Natural killer cell (primary cell): Measurements from ENCODE around the gene PPP1R3C. TPM values are rescaled to one million over a fixed set of nuclear protein-coding genes. Genes with fewer than 3 reads are reported as not detected.

Experiments used
- ATAC-seq, 3 donors: fragments of 150-1000 bp in 2 of 3; fragments of 200-7000 bp in 1 of 3; cut with Tn5 transposase; 1 replicate in 1 of 3; 2 replicates in 2 of 3; pipeline ENCODE4 v1.10.0; 2021; ENCODE audit warnings: mild to moderate bottlenecking in 2 of 3, moderate library complexity in 2 of 3
- DNase-seq, 2 donors: peaks; one replicate each; pipeline versions ENCODE4 v3.0.0 to v3.0.0-alpha.2; 2013 to 2021; ENCODE audit warnings: mixed read lengths in 1 of 2
- H3K27ac ChIP-seq: one replicate; pipeline ENCODE4 v1.5.1; 2013; ENCODE audit warnings: mild to moderate bottlenecking, low read length
- H3K27me3 ChIP-seq: one replicate; pipeline ENCODE4 v1.6.1; 2013; ENCODE audit warnings: low read length; ENCODE audit not compliant: control insufficient read depth, insufficient read depth
- H3K36me3 ChIP-seq: one replicate; pipeline ENCODE4 v1.6.1; 2013; ENCODE audit warnings: low read length; ENCODE audit not compliant: control insufficient read depth, insufficient read depth
- H3K4me1 ChIP-seq: one replicate; pipeline ENCODE4 v1.6.1; 2013; ENCODE audit warnings: low read length; ENCODE audit not compliant: control insufficient read depth, insufficient read depth
- H3K4me3 ChIP-seq: one replicate; pipeline ENCODE4 v1.5.1; 2013; ENCODE audit warnings: low read length
- H3K9me3 ChIP-seq: one replicate; pipeline ENCODE4 v1.6.1; 2013; ENCODE audit warnings: low read length; ENCODE audit not compliant: control insufficient read depth, insufficient read depth
- H3K27ac Mint-ChIP-seq, 2 donors: one replicate each; pipeline ENCODE4 v1.8.0; 2022; ENCODE audit warnings: mild to moderate bottlenecking in 2 of 2, mixed read lengths in 2 of 2, moderate library complexity in 1 of 2
- H3K27me3 Mint-ChIP-seq, 2 donors: one replicate each; pipeline ENCODE4 v1.8.0; 2022; ENCODE audit warnings: low read depth in 2 of 2, mixed read lengths in 2 of 2
- H3K36me3 Mint-ChIP-seq: one replicate; pipeline ENCODE4 v1.8.0; 2022; ENCODE audit warnings: mixed read lengths
- H3K4me1 Mint-ChIP-seq, 2 donors: one replicate each; pipeline ENCODE4 v1.8.0; 2022; ENCODE audit warnings: mixed read lengths in 2 of 2
- H3K4me3 Mint-ChIP-seq: one replicate; pipeline ENCODE4 v1.8.0; 2022; ENCODE audit warnings: mild to moderate bottlenecking, moderate library complexity, mixed read lengths
- H3K9me3 Mint-ChIP-seq, 2 donors: one replicate each; pipeline ENCODE4 v1.8.0; 2022; ENCODE audit warnings: mixed read lengths in 2 of 2
- WGBS: methylation state at CpG from one replicate; pipeline ENCODE4 v1.1.7; 2013; ENCODE audit warnings: missing lambda C conversion rate; ENCODE audit not compliant: insufficient coverage; 5-methylcytosine and 5-hydroxymethylcytosine counted together
- intact Hi-C: fragments of 100-400 bp; cut with micrococcal nuclease; formaldehyde crosslinking; loops from one replicate; pipeline ENCODE4 v1.14.2; 2022
- total RNA-seq, 4 donors: library from RNA; stranded (reverse); fragments of 120-200 nt in 1 of 4; gene quantifications; one replicate each; pipeline versions ENCODE4 v1.2.3 to v1.2.4, GENCODE V29; 2013 to 2022
- TF ChIP-seq, protein P1 (sequence below): fragments of 200-600 bp; IDR thresholded peaks from one replicate; pipeline ENCODE4 v1.8.0; 2022; ENCODE audit warnings: antibody characterized with exemption

Gene PPP1R3C
- total RNA-seq, 3 donors from 2014 or later (not counting 1 experiment from before 2014, with no cell fraction given) = not detected

DNA sequence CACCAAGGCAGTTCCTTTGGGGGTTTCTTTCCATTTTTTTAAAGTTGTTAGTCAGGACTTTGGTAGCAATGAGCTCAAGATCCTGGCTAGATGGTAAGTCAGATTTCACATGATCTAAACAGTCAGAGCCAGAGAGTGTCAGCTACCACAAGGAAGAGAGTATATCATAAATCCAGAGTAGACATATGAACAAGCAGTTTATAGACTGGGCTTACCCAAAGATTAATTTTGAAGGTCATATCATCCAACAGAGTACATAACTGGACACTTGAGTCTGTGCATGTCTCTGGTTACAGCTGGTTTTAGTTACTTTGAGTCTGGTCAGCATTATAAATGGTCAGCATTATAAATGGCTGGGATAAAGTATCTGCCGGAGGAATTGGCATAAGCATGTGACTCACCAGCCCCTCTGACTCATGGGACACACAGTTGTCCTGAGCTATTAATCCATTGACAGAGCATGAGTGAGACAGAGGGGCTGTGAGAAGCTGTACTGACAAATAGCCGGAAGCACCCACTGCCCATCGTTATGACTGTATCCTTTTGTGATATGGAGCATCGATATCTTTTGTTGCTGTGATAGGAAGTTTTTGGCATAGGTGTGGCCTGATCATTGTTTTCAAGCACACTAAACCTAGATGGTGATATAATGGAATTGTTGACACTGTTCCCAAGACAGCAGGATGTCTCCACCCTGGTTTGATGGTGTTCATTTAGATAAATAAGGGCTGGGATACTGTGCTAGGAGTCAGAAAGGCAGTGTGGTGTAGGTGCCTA is 19.3 kb downstream of the PPP1R3C start:
- no peaks in the 10 kb centered on the region for H3K27me3 ChIP-seq
- TF ChIP-seq, protein P1, sequence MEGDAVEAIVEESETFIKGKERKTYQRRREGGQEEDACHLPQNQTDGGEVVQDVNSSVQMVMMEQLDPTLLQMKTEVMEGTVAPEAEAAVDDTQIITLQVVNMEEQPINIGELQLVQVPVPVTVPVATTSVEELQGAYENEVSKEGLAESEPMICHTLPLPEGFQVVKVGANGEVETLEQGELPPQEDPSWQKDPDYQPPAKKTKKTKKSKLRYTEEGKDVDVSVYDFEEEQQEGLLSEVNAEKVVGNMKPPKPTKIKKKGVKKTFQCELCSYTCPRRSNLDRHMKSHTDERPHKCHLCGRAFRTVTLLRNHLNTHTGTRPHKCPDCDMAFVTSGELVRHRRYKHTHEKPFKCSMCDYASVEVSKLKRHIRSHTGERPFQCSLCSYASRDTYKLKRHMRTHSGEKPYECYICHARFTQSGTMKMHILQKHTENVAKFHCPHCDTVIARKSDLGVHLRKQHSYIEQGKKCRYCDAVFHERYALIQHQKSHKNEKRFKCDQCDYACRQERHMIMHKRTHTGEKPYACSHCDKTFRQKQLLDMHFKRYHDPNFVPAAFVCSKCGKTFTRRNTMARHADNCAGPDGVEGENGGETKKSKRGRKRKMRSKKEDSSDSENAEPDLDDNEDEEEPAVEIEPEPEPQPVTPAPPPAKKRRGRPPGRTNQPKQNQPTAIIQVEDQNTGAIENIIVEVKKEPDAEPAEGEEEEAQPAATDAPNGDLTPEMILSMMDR = no peak
- no peaks in the 10 kb centered on the region for H3K36me3 ChIP-seq
- no peaks in the 10 kb centered on the region for H3K4me1 ChIP-seq
- 93% methylated on average over 4 of the region's 4 CpGs for WGBS
- intact Hi-C loops = no loop called here
- H3K27ac ChIP-seq = no peak overlapping the region
- Mint-ChIP-seq H3K9me3 (no peaks in the 10 kb centered on the region), H3K4me1 (no peaks in the 10 kb centered on the region), H3K4me3 (no peak overlapping the region), H3K27me3 (peaks cover 8% of the 10 kb centered on the region in 2 donors), H3K36me3 (no peaks in the 10 kb centered on the region), H3K27ac (no peak overlapping the region)
- no peaks in the 10 kb centered on the region for H3K9me3 ChIP-seq
- DNase-seq = no peak
- no peak overlapping the region for H3K4me3 ChIP-seq
- no peak for ATAC-seq

DNA sequence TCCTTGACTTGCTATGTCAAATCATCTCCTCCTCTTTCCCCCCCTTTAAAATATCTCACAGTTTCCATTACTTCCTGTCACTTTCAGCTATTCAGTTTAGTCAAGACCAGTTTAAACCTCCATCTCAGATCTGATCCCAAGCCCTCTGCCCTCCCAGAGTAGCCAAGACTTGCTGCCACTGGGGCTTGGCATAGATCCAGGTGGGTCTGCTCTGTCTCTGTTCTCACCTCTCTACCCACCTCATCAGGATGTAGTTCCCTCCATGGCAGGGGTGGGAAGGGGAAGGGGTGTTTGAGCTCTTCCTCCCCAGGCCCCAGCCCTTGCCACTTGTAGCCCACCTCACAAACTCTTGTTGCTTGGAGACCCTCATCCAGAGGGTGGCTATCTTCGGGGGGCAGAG is 22.0 kb downstream of the PPP1R3C start:
- ATAC-seq = no peak
- Mint-ChIP-seq H3K27ac (no peak overlapping the region), H3K27me3 (peaks cover 0 to 4% of the 10 kb centered on the region in 2 donors)

DNA sequence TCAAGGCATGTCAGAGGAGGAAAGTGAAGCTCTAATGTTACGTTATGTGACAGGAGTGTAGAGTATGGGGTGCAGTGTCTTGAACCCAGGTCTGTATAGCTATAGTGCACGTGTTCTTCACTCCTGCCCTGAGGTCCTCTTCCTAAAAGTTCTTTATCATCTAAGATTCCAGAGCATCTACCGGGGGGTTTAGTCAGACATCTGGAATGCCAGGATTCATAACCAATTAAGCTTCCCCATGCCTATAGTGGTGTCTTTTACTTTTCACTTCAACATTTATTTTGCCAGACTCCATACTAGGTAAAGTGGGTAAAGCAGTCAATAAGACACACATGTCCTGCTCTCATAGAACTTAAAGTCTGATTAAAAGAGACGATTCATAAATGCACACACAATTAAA is 22.4 kb downstream of the PPP1R3C start:
- Mint-ChIP-seq H3K27me3 (peaks cover 0 to 4% of the 10 kb centered on the region in 2 donors), H3K36me3 (no peaks in the 10 kb centered on the region), H3K4me1 (no peaks in the 10 kb centered on the region), H3K4me3 (no peak overlapping the region), H3K9me3 (peaks cover 0 to 4% of the 10 kb centered on the region in 2 donors), H3K27ac (no peak overlapping the region)
- no peak for DNase-seq
- intact Hi-C loops = no loop called here
- Histone ChIP-seq H3K27me3 (no peaks in the 10 kb centered on the region), H3K36me3 (no peaks in the 10 kb centered on the region), H3K4me3 (no peak overlapping the region), H3K4me1 (no peaks in the 10 kb centered on the region), H3K9me3 (no peaks in the 10 kb centered on the region), H3K27ac (no peak overlapping the region)
- TF ChIP-seq, protein P1 = no peak
- WGBS = 87% methylated on average over 4 of the region's 4 CpGs
- no peak for ATAC-seq

More for the DNA sequence above, 22.0 kb downstream of the PPP1R3C start:
- no peak overlapping the region for H3K27ac ChIP-seq
- intact Hi-C loops = no loop called here
- WGBS = 86% methylated on average over 1 of the region's 1 CpG
- H3K27me3 ChIP-seq = no peaks in the 10 kb centered on the region
- Mint-ChIP-seq H3K9me3 (peaks cover 0 to under 1% of the 10 kb centered on the region in 2 donors), H3K36me3 (no peaks in the 10 kb centered on the region), H3K4me1 (no peaks in the 10 kb centered on the region), H3K4me3 (no peak overlapping the region)
- no peak overlapping the region for H3K4me3 ChIP-seq
- TF ChIP-seq, protein P1 = no peak
- H3K36me3 ChIP-seq = no peaks in the 10 kb centered on the region
- DNase-seq = no peak
- no peaks in the 10 kb centered on the region for H3K9me3 ChIP-seq
- H3K4me1 ChIP-seq = no peaks in the 10 kb centered on the region
